ENCODE measurements around the gene CATSPERB.
"Not testable (repeated sequence)": the region's sequence is repeated elsewhere in the genome, so short reads cannot be mapped to it uniquely, and the experiment has no call there.

CATSPERB gene

GRCh38 chr14:91573894-91574837, 157.7 kb downstream of the CATSPERB start:
- peak; percentile 67 for DNase-seq

- no peak for DNase-seq
Measured at GRCh38 chr14:91573528-91573893, 158.4 kb downstream of the CATSPERB start.

GRCh38 chr14:91570021-91570420, 161.9 kb downstream of the CATSPERB start:
- no peak for DNase-seq

- DNase-seq, result no peak
Measured at GRCh38 chr14:91569301-91569700, 162.6 kb downstream of the CATSPERB start.

- no peak for DNase-seq
Measured at GRCh38 chr14:91568626-91569025, 163.3 kb downstream of the CATSPERB start.

- DNase-seq, result not testable (repeated sequence)
Measured at GRCh38 chr14:91567827-91568226, 164.1 kb downstream of the CATSPERB start.

GRCh38 chr14:91555531-91555930, 176.4 kb downstream of the CATSPERB start:
- DNase-seq, result no peak

GRCh38 chr14:91554535-91555332, 177.2 kb downstream of the CATSPERB start:
- no peak for DNase-seq

GRCh38 chr14:91548108-91548507, 183.8 kb downstream of the CATSPERB start:
- DNase-seq, result no peak

GRCh38 chr14:91545946-91546716, 185.8 kb downstream of the CATSPERB start:
- DNase-seq, result no peak

GRCh38 chr14:91545204-91545603, 186.7 kb downstream of the CATSPERB start:
- DNase-seq, result no peak

GRCh38 chr14:91536327-91536726, 195.6 kb downstream of the CATSPERB start:
- DNase-seq, result no peak

- DNase-seq, result not testable (repeated sequence)
Measured at GRCh38 chr14:91534059-91534458, 197.8 kb downstream of the CATSPERB start.

GRCh38 chr14:91533623-91534022, 198.3 kb downstream of the CATSPERB start:
- DNase-seq, result no peak
